ENCODE results near the gene RIN1. TPM values are rescaled to one million over a fixed set of nuclear protein-coding genes. Genes with fewer than 3 reads are reported as not detected.

RIN1 gene
- total and polyA plus RNA-seq, 2 experiments from 2014 or later, result 6.2 to 9.5 TPM

DNA sequence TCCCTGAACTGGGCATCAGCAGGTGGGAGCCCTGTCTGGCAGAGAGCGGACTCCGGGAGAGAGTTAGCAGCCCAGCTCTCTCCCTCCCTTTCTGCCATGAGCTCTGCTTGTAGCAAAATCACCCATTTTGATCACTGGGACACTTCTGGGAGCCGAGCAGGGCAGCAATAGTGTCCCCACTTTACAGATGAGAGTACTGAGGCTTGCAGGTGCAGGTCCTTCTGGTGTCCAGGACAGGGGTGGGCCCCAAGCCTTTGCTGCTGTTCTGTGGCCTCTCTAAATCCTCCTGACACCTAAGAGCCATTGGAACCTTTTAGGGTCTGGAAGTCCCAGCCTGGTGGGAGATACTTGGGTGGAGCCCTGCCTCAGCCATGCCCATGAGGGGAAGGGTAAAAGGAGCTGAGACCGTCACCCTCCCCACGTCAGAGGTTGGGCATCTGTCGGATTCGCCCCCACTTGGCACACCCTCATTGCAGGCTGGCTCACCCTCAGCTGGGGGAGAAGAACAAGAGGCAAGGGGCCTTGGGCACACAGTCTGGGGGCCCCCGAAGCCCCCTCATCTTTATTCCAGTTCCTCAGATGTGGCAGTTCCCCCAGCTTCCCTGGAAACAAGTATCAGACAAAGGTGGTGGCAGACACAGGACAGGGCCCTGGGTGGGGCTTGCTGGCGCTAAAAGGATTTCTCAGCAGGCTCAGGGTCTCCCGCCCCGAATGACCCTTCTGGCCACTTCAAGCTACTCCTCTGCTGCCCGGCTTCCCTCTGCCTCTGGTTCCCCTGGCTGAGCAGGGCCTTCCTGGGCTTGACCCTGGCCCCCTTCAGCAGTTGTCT, 4.5 kb downstream of the RIN1 start:
- no peak for DNase-seq (ENCODE audit: low spot score)
- no peak for TF ChIP-seq EZH2 (IDR thresholded peaks at IDR 0.05; ENCODE audit: borderline replicate concordance)
- TF ChIP-seq, protein P1, sequence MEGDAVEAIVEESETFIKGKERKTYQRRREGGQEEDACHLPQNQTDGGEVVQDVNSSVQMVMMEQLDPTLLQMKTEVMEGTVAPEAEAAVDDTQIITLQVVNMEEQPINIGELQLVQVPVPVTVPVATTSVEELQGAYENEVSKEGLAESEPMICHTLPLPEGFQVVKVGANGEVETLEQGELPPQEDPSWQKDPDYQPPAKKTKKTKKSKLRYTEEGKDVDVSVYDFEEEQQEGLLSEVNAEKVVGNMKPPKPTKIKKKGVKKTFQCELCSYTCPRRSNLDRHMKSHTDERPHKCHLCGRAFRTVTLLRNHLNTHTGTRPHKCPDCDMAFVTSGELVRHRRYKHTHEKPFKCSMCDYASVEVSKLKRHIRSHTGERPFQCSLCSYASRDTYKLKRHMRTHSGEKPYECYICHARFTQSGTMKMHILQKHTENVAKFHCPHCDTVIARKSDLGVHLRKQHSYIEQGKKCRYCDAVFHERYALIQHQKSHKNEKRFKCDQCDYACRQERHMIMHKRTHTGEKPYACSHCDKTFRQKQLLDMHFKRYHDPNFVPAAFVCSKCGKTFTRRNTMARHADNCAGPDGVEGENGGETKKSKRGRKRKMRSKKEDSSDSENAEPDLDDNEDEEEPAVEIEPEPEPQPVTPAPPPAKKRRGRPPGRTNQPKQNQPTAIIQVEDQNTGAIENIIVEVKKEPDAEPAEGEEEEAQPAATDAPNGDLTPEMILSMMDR (IDR thresholded peaks at IDR 0.05; ENCODE audit: poor library complexity), result no peak
- TF ChIP-seq EZH2phosphoT487 (IDR thresholded peaks at IDR 0.05; ENCODE audit: low read depth, severe bottlenecking, unreplicated experiment), result no peak
- H3K27me3 ChIP-seq, result no peaks in the 10 kb centered on the region
- H3K79me2 ChIP-seq, result peaks cover 7% of the 10 kb centered on the region
- H4K20me1 ChIP-seq (ENCODE audit: insufficient read depth, poor library complexity, severe bottlenecking), result no peaks in the 10 kb centered on the region
- H3K4me1 ChIP-seq (ENCODE audit: insufficient read depth), result peaks cover 37% of the 10 kb centered on the region
- whole genome bisulfite sequencing (ENCODE audit: low lambda C conversion rate, missing lambda C conversion rate), result 92% methylated on average over 12 of the region's 12 CpGs
- no peak overlapping the region for H3K4me2 ChIP-seq
- H3K36me3 ChIP-seq (replicated peaks; ENCODE audit: insufficient read depth, low read depth), result no peaks in the 10 kb centered on the region
- no peak overlapping the region for H3K4me3 ChIP-seq
- no peak overlapping the region for H3K27ac ChIP-seq
- no peaks in the 10 kb centered on the region for H3K9me3 ChIP-seq (ENCODE audit: low read depth)
- no peak overlapping the region for H2AFZ ChIP-seq
- H3K9me2 ChIP-seq (replicated peaks; ENCODE audit: insufficient read depth), result no peaks in the 10 kb centered on the region

GRCh38 chr11:66330931-66331330, 5.3 kb downstream of the RIN1 start:
- no peak for TF ChIP-seq EZH2 (IDR thresholded peaks at IDR 0.05; ENCODE audit: borderline replicate concordance)
- TF ChIP-seq, protein P1 (IDR thresholded peaks at IDR 0.05; ENCODE audit: poor library complexity), result no peak
- no peak for TF ChIP-seq EZH2phosphoT487 (IDR thresholded peaks at IDR 0.05; ENCODE audit: low read depth, severe bottlenecking, unreplicated experiment)
- Histone ChIP-seq H2AFZ (no peak overlapping the region), H3K27ac (no peak overlapping the region), H3K27me3 (no peaks in the 10 kb centered on the region), H3K9me3 (ENCODE audit: low read depth) (no peaks in the 10 kb centered on the region), H3K4me2 (no peak overlapping the region), H3K36me3 (replicated peaks; ENCODE audit: insufficient read depth, low read depth) (no peaks in the 10 kb centered on the region), H4K20me1 (ENCODE audit: insufficient read depth, poor library complexity, severe bottlenecking) (no peaks in the 10 kb centered on the region), H3K4me3 (no peak overlapping the region), H3K9me2 (replicated peaks; ENCODE audit: insufficient read depth) (no peaks in the 10 kb centered on the region), H3K4me1 (ENCODE audit: insufficient read depth) (peaks cover 39% of the 10 kb centered on the region), H3K79me2 (peaks cover 7% of the 10 kb centered on the region)
- WGBS (ENCODE audit: low lambda C conversion rate, missing lambda C conversion rate), result 76% methylated on average over 10 of the region's 10 CpGs
- no peak for DNase-seq (ENCODE audit: low spot score)

DNA sequence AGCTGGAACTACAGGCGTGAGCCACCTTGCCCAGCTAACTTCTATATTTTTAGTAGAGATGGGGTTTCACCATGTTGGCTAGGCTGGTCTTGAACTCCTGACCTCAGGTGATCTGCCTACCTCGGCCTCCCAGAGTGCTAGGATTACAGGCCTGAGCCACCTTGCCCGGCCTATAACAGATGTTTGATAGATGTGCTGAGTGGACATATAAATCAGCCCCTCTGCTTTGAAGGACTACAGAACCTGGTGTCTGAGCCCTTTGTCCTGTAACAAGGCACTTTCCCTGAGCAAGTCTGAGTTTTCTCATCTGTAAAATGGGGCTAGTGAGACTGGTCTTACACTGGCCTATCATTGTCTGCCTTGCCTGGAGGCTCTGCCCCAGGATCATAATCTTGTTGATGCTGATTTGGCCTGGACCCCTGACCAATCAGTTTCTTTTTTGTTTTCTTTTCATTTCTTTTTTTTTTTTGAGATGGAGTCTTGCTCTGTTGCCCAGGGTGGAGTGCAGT, 7.0 kb downstream of the RIN1 start:
- H3K27ac ChIP-seq, result no peak overlapping the region
- no peaks in the 10 kb centered on the region for H3K27me3 ChIP-seq
- no peak overlapping the region for H2AFZ ChIP-seq
- no peak overlapping the region for H3K4me3 ChIP-seq
- no peaks in the 10 kb centered on the region for H3K79me2 ChIP-seq
- no peaks in the 10 kb centered on the region for H4K20me1 ChIP-seq (ENCODE audit: insufficient read depth, poor library complexity, severe bottlenecking)
- H3K36me3 ChIP-seq (replicated peaks; ENCODE audit: insufficient read depth, low read depth), result no peaks in the 10 kb centered on the region
- H3K4me2 ChIP-seq, result no peak overlapping the region
- no peaks in the 10 kb centered on the region for H3K9me2 ChIP-seq (replicated peaks; ENCODE audit: insufficient read depth)
- H3K9me3 ChIP-seq (ENCODE audit: low read depth), result no peaks in the 10 kb centered on the region
- 89% methylated on average over 3 of the region's 3 CpGs for WGBS (ENCODE audit: low lambda C conversion rate, missing lambda C conversion rate)
- H3K4me1 ChIP-seq (ENCODE audit: insufficient read depth), result peaks cover 46% of the 10 kb centered on the region
- DNase-seq (ENCODE audit: low spot score), result no peak
- no peak for TF ChIP-seq EZH2 (IDR thresholded peaks at IDR 0.05; ENCODE audit: borderline replicate concordance)
- TF ChIP-seq, protein P1 (IDR thresholded peaks at IDR 0.05; ENCODE audit: poor library complexity), result no peak
- no peak for TF ChIP-seq EZH2phosphoT487 (IDR thresholded peaks at IDR 0.05; ENCODE audit: low read depth, severe bottlenecking, unreplicated experiment)

All from hepatocyte (in vitro differentiated cells).